Measurements from ENCODE around the gene LTBR.
"Not testable (repeated sequence)": the region's sequence is repeated elsewhere in the genome, so short reads cannot be mapped to it uniquely, and the experiment has no call there.

LTBR gene

GRCh38 chr12:6341417-6342139 lies 42.4 kb upstream of the LTBR start, which contains the start of gene TNFRSF1A:
Gene TNFRSF1A, minus strand, starts transcription at chr12:6342076. Its CDS starts 262 bp downstream, at chr12:6341814.
- Mint-ChIP-seq H3K4me3 (no peak within 1 kb of the TSS), H3K27ac (peak within 1 kb of the TSS; percentile 89), H3K27me3 (ENCODE audit: low read depth) (no peaks in the 10 kb centered on the region), H3K4me1 (ENCODE audit: low read depth) (peaks cover 34% of the 10 kb centered on the region), H3K9me3 (no peaks in the 10 kb centered on the region), H3K36me3 (ENCODE audit: low read depth) (peaks cover 4% of the 10 kb centered on the region)
- peak; percentile 41 for DNase-seq (ENCODE audit: low spot score)

GRCh38 chr12:6342140-6342889 lies 41.6 kb upstream of the LTBR start:
- no peak overlapping the region for H3K4me3 Mint-ChIP-seq
- H3K4me1 Mint-ChIP-seq (ENCODE audit: low read depth) = peaks cover 37% of the 10 kb centered on the region
- no peaks in the 10 kb centered on the region for H3K9me3 Mint-ChIP-seq
- H3K27me3 Mint-ChIP-seq (ENCODE audit: low read depth) = no peaks in the 10 kb centered on the region
- H3K27ac Mint-ChIP-seq = peak overlapping the region; percentile 89
- H3K36me3 Mint-ChIP-seq (ENCODE audit: low read depth) = peaks cover 4% of the 10 kb centered on the region
- no peak for DNase-seq (ENCODE audit: low spot score)

- Mint-ChIP-seq H3K27me3 (ENCODE audit: low read depth) (no peaks in the 10 kb centered on the region), H3K9me3 (no peaks in the 10 kb centered on the region), H3K36me3 (ENCODE audit: low read depth) (peaks cover 4% of the 10 kb centered on the region), H3K4me1 (ENCODE audit: low read depth) (peaks cover 41% of the 10 kb centered on the region), H3K4me3 (no peak overlapping the region), H3K27ac (no peak overlapping the region)
- DNase-seq (ENCODE audit: low spot score) = no peak
Observed at GRCh38 chr12:6343518-6343917, 40.4 kb upstream of the LTBR start.

- not testable (repeated sequence) for H3K4me3 Mint-ChIP-seq; H3K36me3 Mint-ChIP-seq (ENCODE audit: low read depth); H3K27me3 Mint-ChIP-seq (ENCODE audit: low read depth); DNase-seq (ENCODE audit: low spot score); H3K27ac Mint-ChIP-seq; H3K9me3 Mint-ChIP-seq
- peaks cover 41% of the 10 kb centered on the region for H3K4me1 Mint-ChIP-seq (ENCODE audit: low read depth)
Observed at GRCh38 chr12:6344101-6344660, 39.8 kb upstream of the LTBR start.

- DNase-seq (ENCODE audit: low spot score) = peak; percentile 63
- Mint-ChIP-seq H3K27ac (peak overlapping the region; percentile 56), H3K36me3 (ENCODE audit: low read depth) (peaks cover 4% of the 10 kb centered on the region), H3K27me3 (ENCODE audit: low read depth) (no peaks in the 10 kb centered on the region), H3K9me3 (no peaks in the 10 kb centered on the region), H3K4me3 (peak overlapping the region; percentile 40), H3K4me1 (ENCODE audit: low read depth) (peaks cover 41% of the 10 kb centered on the region)
Observed at GRCh38 chr12:6345319-6346091, 38.5 kb upstream of the LTBR start.

GRCh38 chr12:6346235-6346832 lies 37.6 kb upstream of the LTBR start:
- Mint-ChIP-seq H3K27ac (peak overlapping the region; percentile 56), H3K4me3 (no peak overlapping the region), H3K9me3 (no peaks in the 10 kb centered on the region), H3K27me3 (ENCODE audit: low read depth) (no peaks in the 10 kb centered on the region), H3K4me1 (ENCODE audit: low read depth) (peaks cover 41% of the 10 kb centered on the region), H3K36me3 (ENCODE audit: low read depth) (peaks cover under 1% of the 10 kb centered on the region)
- DNase-seq (ENCODE audit: low spot score) = no peak

- Mint-ChIP-seq H3K27me3 (ENCODE audit: low read depth) (no peaks in the 10 kb centered on the region), H3K27ac (no peak overlapping the region), H3K36me3 (ENCODE audit: low read depth) (no peaks in the 10 kb centered on the region), H3K9me3 (no peaks in the 10 kb centered on the region), H3K4me1 (ENCODE audit: low read depth) (peaks cover 39% of the 10 kb centered on the region), H3K4me3 (no peak overlapping the region)
- DNase-seq (ENCODE audit: low spot score) = no peak
Observed at GRCh38 chr12:6346942-6347341, 37.0 kb upstream of the LTBR start.

- no peaks in the 10 kb centered on the region for H3K9me3 Mint-ChIP-seq
- no peak overlapping the region for H3K4me3 Mint-ChIP-seq
- H3K27me3 Mint-ChIP-seq (ENCODE audit: low read depth) = no peaks in the 10 kb centered on the region
- no peaks in the 10 kb centered on the region for H3K36me3 Mint-ChIP-seq (ENCODE audit: low read depth)
- DNase-seq (ENCODE audit: low spot score) = no peak
- no peak overlapping the region for H3K27ac Mint-ChIP-seq
- peaks cover 34% of the 10 kb centered on the region for H3K4me1 Mint-ChIP-seq (ENCODE audit: low read depth)
Observed at GRCh38 chr12:6347367-6348338, 36.3 kb upstream of the LTBR start.

- H3K4me1 Mint-ChIP-seq (ENCODE audit: low read depth) = peaks cover 13% of the 10 kb centered on the region
- H3K27me3 Mint-ChIP-seq (ENCODE audit: low read depth) = peaks cover 8% of the 10 kb centered on the region
- H3K9me3 Mint-ChIP-seq = no peaks in the 10 kb centered on the region
- no peaks in the 10 kb centered on the region for H3K36me3 Mint-ChIP-seq (ENCODE audit: low read depth)
- no peak overlapping the region for H3K4me3 Mint-ChIP-seq
- no peak overlapping the region for H3K27ac Mint-ChIP-seq
- DNase-seq (ENCODE audit: low spot score) = no peak
Observed at GRCh38 chr12:6351622-6352021, 32.3 kb upstream of the LTBR start.

GRCh38 chr12:6352193-6353173 lies 31.5 kb upstream of the LTBR start:
- no peaks in the 10 kb centered on the region for H3K9me3 Mint-ChIP-seq
- no peak overlapping the region for H3K4me3 Mint-ChIP-seq
- H3K27me3 Mint-ChIP-seq (ENCODE audit: low read depth) = peaks cover 15% of the 10 kb centered on the region
- H3K27ac Mint-ChIP-seq = no peak overlapping the region
- no peak for DNase-seq (ENCODE audit: low spot score)
- H3K36me3 Mint-ChIP-seq (ENCODE audit: low read depth) = no peaks in the 10 kb centered on the region
- H3K4me1 Mint-ChIP-seq (ENCODE audit: low read depth) = peaks cover 6% of the 10 kb centered on the region

GRCh38 chr12:6354495-6355393 lies 29.2 kb upstream of the LTBR start:
- Mint-ChIP-seq H3K27ac (no peak overlapping the region), H3K4me3 (no peak overlapping the region), H3K4me1 (ENCODE audit: low read depth) (peaks cover 4% of the 10 kb centered on the region), H3K36me3 (ENCODE audit: low read depth) (no peaks in the 10 kb centered on the region), H3K9me3 (no peaks in the 10 kb centered on the region), H3K27me3 (ENCODE audit: low read depth) (peaks cover 15% of the 10 kb centered on the region)
- no peak for DNase-seq (ENCODE audit: low spot score)

All from T-helper 2 cell treated with Interferon-gamma antibody and Interleukin-4, amounts not matched to agents 5 μg/mL and 100 μg/mL, for 36 hours (primary cell).